GM21619 (cell line): ENCODE results near the gene NEDD4L.

Experiments
- ATAC-seq: cut with Tn5 transposase; IDR thresholded peaks from one replicate; pipeline ENCODE4 v1.9.1; 2021; ENCODE audit not compliant: unreplicated experiment

NEDD4L gene

GRCh38 chr18:58088691-58089065, 44.7 kb downstream of the NEDD4L start:
- no peak for ATAC-seq

DNA sequence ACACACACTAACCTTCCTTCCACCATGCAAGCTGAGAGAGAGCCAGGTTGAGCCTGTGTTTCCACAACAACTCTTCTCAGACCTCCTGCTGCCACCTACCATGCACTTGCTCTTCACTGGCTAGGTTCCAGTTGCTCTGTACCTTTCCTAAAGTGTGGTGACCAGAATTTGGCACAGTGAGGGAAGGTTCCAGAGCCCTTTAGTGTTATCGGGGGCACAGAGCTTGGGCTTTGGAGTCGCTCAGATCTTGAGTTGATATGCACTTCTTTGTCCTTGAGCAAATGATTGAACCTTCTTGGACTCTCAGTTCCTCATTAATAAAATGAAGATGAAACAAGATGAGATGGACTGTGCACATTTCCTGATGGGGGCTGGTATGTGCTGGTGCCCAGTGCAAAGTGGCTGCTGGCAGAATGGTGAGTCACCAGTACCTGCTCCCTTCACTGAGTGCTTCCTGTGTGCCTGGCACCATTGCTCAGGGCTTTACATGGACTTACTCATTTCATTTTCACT, 47.1 kb downstream of the NEDD4L start:
- peak; percentile 88 for ATAC-seq

- ATAC-seq: no peak
These were observed 49.3 kb downstream of the NEDD4L start for GRCh38 chr18:58093311-58093803.

- no peak for ATAC-seq
These were observed 51.2 kb downstream of the NEDD4L start for GRCh38 chr18:58095222-58095621.

- no peak for ATAC-seq
These were observed 51.6 kb downstream of the NEDD4L start for GRCh38 chr18:58095655-58096054.

GRCh38 chr18:58096658-58097057, 52.6 kb downstream of the NEDD4L start:
- no peak for ATAC-seq

DNA sequence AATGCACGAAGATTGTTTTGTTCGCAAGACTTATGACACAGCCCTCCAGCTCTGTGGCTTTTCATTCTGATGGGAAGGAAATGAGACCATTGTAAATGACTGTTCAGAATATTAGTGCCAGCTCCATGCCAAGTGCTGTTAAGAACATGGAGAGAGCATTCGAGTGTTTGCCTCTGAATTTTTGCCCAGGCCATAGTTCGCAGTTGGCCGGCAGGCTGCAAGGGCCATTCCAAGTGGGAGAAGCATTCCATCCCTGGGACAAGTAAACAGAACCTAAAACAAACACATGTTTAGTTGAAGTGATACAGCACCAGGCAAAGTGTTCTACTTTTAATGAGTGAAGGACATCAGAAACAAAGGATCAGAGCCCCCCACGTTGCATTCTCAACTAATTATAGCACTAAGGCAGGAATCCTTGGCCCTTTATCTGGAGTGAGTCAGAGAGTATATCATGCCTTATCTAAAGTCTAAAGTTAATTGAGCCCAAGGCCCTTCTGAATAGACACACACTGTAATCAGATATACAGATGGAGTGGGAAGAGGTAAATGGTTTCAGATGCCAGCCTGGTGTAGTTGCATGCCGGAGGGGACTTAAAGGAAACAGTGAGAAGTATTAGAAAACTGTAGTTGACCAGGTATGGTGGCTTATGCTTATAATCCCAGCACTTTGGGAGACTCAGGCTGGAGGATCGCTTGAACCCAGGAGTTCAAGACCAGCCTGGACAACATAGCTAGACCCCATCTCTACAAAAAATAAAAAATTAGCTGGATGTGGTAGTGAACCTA, 53.3 kb downstream of the NEDD4L start:
- no peak for ATAC-seq

GRCh38 chr18:58097907-58098166, 53.8 kb downstream of the NEDD4L start:
- no peak for ATAC-seq

- no peak for ATAC-seq
These were observed 54.7 kb downstream of the NEDD4L start for GRCh38 chr18:58098706-58099105.

- ATAC-seq: peak; percentile 61
These were observed 56.1 kb downstream of the NEDD4L start for GRCh38 chr18:58100154-58100553.

- peak; percentile 47 for ATAC-seq
These were observed 57.3 kb downstream of the NEDD4L start for GRCh38 chr18:58101291-58101794.

- ATAC-seq: no peak
These were observed 58.0 kb downstream of the NEDD4L start for GRCh38 chr18:58102018-58102417.

- no peak for ATAC-seq
These were observed 58.8 kb downstream of the NEDD4L start for GRCh38 chr18:58102875-58103274.

- no peak for ATAC-seq
These were observed 59.4 kb downstream of the NEDD4L start for GRCh38 chr18:58103339-58103985.

GRCh38 chr18:58104096-58104495, 60.1 kb downstream of the NEDD4L start:
- no peak for ATAC-seq

- no peak for ATAC-seq
These were observed 61.3 kb downstream of the NEDD4L start for GRCh38 chr18:58105206-58105887.

GRCh38 chr18:58105888-58106260, 61.8 kb downstream of the NEDD4L start:
- ATAC-seq: no peak

DNA sequence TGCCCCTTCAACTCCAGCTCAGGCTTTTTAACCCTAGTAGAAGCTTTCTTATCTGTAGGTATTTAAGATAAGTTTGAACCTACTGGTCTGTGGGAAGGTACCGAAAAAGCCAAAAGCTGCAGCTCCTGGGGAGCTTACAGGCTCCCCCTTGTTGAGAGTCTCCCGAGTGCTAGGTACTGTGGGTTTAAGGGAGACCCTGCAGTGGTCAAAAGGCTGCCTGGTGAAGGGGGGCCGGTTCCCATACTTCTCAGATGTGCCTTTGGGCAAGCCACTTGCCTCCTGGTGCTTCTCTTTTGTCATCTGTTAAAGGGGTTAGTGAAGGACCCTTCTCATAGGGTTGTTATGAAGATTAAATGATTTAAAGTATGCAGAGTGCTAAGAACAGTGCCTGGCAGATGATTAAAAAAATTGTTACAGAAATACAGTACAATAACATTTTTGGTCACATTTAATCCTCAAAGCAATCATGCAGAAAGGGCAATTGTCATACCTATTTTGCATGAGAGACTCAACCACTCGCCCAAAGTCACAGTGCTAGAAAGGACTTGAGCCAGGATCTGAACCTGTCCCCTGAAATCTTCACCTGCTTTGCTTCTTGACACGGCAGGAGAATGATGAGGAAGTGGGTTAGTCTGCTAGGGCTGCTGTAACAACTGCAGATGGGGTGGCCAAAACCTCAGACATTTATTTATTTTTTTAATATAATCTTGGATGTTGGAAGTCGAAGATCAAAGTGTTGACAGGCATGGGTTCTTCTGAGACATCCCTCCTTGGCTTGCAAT, 62.5 kb downstream of the NEDD4L start:
- no peak for ATAC-seq

GRCh38 chr18:58109256-58109655, 65.2 kb downstream of the NEDD4L start:
- ATAC-seq: no peak

DNA sequence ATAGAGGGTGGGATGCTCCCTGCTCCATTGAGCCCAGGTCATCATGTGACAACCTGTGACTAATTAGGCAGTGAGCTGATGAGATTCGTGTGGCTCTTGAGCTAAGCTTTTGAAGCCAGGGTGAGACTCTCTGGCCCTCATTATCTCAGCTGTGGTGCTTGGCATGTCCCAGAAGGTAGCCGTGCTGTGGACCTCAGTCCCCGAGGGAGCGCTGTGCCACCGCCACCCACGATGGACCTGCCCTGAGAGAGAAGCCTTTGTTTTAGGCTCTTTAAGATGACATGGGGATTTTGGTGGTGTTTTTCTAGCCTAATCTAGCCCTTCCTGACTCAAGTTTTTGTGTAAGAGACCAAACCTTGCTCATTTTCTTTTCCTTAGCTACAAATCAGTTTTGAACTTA, 66.4 kb downstream of the NEDD4L start:
- no peak for ATAC-seq

DNA sequence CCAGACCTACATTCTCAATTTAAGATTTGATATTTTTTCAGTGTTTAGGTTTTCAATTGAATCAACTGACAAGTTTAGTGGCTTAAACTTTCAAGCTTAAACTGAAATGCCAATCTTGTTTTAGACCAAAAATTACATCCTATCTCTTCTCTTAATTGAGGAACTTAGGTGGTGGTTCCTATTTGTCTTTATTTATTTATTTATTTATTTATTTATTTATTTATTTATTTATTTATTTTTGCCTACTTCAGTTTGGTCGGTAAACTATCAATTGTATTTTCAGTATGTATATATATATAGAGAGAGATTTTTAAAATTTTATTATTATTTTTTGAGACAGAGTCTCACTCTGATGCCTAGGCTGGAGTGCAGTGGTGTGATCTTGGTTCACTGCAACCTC, 68.1 kb downstream of the NEDD4L start:
- no peak for ATAC-seq
